ENCODE results near the gene PLSCR2. TPM values are rescaled to one million over a fixed set of nuclear protein-coding genes. Genes with fewer than 3 reads are reported as not detected.
A peak's percentile ranks its signal among the peaks of the same experiment; 100 is the strongest.

Gene PLSCR2, protein sequence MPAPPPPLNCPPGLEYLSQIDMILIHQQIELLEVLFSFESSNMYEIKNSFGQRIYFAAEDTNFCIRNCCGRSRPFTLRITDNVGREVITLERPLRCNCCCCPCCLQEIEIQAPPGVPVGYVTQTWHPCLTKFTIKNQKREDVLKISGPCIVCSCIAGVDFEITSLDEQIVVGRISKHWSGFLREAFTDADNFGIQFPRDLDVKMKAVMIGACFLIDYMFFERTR
- total RNA-seq (1 to 10 TPM; 1.0 to 1.4 TPM), polyA plus RNA-seq (not detected)
- long read RNA-seq, donor 1, partial matches to known transcripts = 0 of 1 reads
- long read RNA-seq, donor 1, other reads (novel, unspliced or antisense) = 1 of 1 reads
- long read RNA-seq, donor 2 = 0 reads

DNA sequence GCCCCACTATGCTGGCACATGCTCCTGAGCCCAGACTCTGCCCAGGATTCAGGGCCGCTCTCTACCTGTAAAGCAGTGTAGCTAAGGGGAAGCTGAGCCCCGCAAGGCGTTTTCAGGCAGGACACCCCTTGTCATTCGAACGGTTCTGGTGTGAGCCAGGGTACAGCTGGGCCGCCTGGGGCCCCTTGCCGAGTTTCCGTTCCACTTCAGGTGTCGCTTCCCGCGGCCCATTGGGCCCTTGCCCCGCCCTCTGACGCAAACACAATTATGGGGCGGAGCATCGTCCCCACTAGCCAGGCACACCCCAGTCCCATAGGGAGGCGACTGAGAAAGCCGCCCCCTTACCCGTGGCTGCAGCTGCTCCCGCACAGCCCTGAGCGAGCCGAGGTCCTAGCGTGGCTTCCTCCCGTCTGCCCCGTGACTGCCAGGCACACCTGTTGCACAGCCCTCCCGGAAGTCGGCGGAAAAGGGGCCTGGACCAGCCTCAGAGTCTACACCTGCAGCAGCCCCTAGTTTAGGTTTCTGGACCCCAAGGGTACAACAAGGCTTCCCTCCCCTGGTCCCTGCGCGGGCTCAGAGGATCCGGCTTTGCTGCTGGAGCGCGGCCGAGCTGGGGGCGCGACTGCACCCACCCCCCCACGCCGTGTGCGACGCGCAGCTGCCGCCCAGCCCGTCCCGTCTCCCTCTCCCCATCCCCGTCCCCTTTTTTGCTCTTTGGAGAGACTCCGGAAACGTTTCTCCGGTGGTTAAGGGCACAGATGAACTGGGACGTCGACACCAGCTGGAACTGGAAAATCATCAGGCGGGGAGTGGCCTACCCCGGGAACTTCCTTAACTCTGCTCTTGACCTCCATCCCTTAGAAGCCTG is at the start of gene PLSCR2:
Gene PLSCR2 (minus strand): TSS at position 412 of the 868 bp plus-strand sequence. CDS start 9,657 bp downstream, outside the sequence.
- Histone ChIP-seq H3K36me3 (ENCODE audit: control insufficient read depth in 1 of 2, insufficient read depth in 2 of 2, low read length in 1 of 2) (no peaks in the 10 kb centered on the region), H3K4me3 (ENCODE audit: low read length in 2 of 2) (peak within 1 kb of the TSS; percentile 22 to 50), H3K9me3 (ENCODE audit: control insufficient read depth, low read length) (no peaks in the 10 kb centered on the region), H3K4me1 (ENCODE audit: control insufficient read depth in 1 of 2, insufficient read depth in 2 of 2, low read length in 2 of 2) (peaks cover 0 to 3% of the 10 kb centered on the region in 2 donors), H3K27me3 (ENCODE audit: control insufficient read depth in 1 of 2, insufficient read depth in 2 of 2, low read length in 1 of 2) (no peaks in the 10 kb centered on the region), H3K27ac (ENCODE audit: low read depth in 1 of 2, low read length in 2 of 2) (peak within 1 kb of the TSS in 1 of 2 donors; percentile 7)
- intact Hi-C loops (cut with DNase I) = no loop called here
- ATAC-seq (ENCODE audit: low FRiP score) = peak; percentile 87
- peak; percentile 82 to 88 for DNase-seq
- WGBS, 2 donors = 4 to 5% methylated on average over 48 to 51 of the region's 51 CpGs

DNA sequence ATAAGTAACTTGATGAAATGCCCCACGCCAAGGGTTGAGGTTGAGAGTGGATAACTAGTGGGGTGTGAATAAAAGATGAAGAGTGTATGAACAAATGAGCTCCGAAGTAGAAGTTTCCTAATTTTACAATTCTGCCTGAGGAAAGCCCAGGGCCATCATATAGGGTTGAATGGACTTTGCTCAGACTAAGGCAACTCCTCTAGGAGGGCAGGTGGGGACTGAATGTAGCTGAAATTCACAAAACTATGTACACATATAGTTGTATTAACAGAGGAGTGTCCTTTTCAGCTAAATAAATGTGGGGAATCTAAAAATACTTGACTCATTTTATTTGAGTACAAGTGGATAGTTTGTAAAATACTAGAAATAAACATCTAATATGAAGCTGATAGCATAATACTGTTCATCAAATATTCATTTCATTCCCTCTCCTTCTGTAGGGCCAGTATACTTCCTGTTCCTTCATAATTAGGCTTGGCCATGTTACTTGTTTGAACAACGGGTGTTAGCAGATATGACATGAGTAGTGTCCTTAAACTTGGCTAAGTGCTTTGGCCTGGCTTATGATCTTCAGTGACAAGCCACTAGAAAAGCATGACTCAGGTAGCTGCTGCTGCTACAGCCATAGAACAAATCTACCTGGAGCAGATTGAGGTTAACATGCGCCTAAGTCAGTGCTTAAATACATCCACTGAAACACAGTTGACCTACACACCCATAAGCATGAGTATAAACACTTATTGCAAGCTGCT is 48.5 kb upstream of the PLSCR2 start:
- H3K4me3 ChIP-seq (ENCODE audit: low read length in 2 of 2) = no peak overlapping the region
- H3K36me3 ChIP-seq (ENCODE audit: control insufficient read depth in 1 of 2, insufficient read depth in 2 of 2, low read length in 1 of 2) = peaks cover 0 to 3% of the 10 kb centered on the region in 2 donors
- DNase-seq (no peak), ATAC-seq (ENCODE audit: low FRiP score) (no peak)
- intact Hi-C loops (cut with DNase I) = no loop called here
- no peaks in the 10 kb centered on the region for H3K9me3 ChIP-seq (ENCODE audit: control insufficient read depth, low read length)
- WGBS, 2 donors = 87 to 90% methylated on average over 4 of the region's 4 CpGs
- no peaks in the 10 kb centered on the region for H3K27me3 ChIP-seq (ENCODE audit: control insufficient read depth in 1 of 2, insufficient read depth in 2 of 2, low read length in 1 of 2)
- peaks cover 0 to 3% of the 10 kb centered on the region in 2 donors for H3K4me1 ChIP-seq (ENCODE audit: control insufficient read depth in 1 of 2, insufficient read depth in 2 of 2, low read length in 2 of 2)
- H3K27ac ChIP-seq (ENCODE audit: low read depth in 1 of 2, low read length in 2 of 2) = no peak overlapping the region

DNA sequence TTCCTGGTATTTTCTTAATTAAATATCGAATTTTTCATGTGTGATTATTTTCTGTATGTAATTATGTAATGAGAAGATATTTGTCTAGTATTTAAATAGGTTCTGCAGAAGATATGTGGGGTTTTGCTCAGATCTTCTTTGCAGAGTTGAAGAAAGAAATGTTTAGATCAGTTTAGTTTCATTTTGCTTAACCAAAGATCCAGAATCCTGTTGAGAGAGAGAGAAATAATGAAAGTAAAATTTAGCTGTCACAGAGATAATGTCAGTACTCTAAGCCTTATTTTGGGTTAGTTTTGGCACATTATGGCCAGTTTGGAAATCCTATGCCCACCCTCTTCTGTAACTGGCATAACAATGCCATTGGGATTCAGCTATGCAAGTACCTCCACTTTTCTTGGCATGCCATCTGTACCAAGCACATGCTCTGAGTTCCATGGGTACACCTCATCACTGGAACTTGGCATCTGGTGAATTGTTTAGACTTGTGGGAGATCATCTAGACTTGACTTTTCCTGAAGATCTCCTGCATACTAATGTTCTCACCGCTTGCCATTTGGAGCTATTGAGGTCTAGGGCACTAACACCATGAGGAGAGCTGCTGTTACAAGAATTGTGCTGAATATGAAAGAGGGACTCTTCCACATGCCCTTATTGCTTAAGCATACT is 44.2 kb upstream of the PLSCR2 start:
- no peak for ATAC-seq (ENCODE audit: low FRiP score)
- no peak overlapping the region for H3K4me3 ChIP-seq (ENCODE audit: low read length in 2 of 2)

DNA sequence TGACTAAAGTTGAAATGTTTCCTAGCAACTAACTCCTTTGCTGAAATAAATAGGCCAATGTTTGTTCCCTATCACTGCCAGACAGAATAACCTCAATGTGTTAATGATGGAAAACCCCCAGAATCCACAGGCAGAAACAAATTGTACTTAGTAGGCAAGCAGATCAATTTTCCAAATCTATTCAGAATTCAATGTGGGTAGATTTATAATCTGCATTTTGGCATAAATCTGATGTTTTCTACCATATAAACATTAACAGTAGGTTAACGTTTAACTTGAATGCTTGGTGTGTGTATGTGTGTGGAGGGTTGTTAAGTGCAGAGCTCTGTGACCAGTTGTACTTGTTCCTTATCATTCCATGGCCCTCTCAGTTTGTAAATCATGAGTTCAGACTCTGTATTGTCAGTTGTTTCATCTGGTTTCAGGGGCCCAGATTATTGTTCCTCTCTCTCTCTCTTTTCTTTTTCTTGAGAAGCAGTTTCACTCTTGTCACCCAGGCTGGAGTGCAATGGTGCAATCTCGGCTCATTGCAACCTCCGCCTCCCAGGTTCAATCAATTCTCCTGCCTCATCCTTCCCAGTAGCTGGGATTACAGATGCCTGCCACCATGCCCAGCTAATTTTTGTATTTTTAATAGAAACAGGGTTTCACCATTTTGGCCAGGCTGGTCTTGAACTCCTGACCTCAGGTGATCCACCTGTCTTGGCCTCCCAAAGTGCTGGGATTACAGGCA is 42.2 kb upstream of the PLSCR2 start:
- Histone ChIP-seq H3K27ac (ENCODE audit: low read depth in 1 of 2, low read length in 2 of 2) (no peak overlapping the region), H3K27me3 (ENCODE audit: control insufficient read depth in 1 of 2, insufficient read depth in 2 of 2, low read length in 1 of 2) (no peaks in the 10 kb centered on the region), H3K4me3 (ENCODE audit: low read length in 2 of 2) (no peak overlapping the region), H3K36me3 (ENCODE audit: control insufficient read depth in 1 of 2, insufficient read depth in 2 of 2, low read length in 1 of 2) (peaks cover 0 to 1% of the 10 kb centered on the region in 2 donors), H3K4me1 (ENCODE audit: control insufficient read depth in 1 of 2, insufficient read depth in 2 of 2, low read length in 2 of 2) (peaks cover 0 to 3% of the 10 kb centered on the region in 2 donors), H3K9me3 (ENCODE audit: control insufficient read depth, low read length) (no peaks in the 10 kb centered on the region)
- DNase-seq = no peak
- no peak for ATAC-seq (ENCODE audit: low FRiP score)
- WGBS, 2 donors = 83% methylated on average over 3 of the region's 3 CpGs
- intact Hi-C loops (cut with DNase I) = no loop called here

More for the DNA sequence above, 44.2 kb upstream of the PLSCR2 start:
- Histone ChIP-seq H3K36me3 (ENCODE audit: control insufficient read depth in 1 of 2, insufficient read depth in 2 of 2, low read length in 1 of 2) (peaks cover 0 to 1% of the 10 kb centered on the region in 2 donors), H3K27ac (ENCODE audit: low read depth in 1 of 2, low read length in 2 of 2) (peak overlapping the region in 1 of 2 donors; percentile 33), H3K9me3 (ENCODE audit: control insufficient read depth, low read length) (no peaks in the 10 kb centered on the region), H3K4me1 (ENCODE audit: control insufficient read depth in 1 of 2, insufficient read depth in 2 of 2, low read length in 2 of 2) (peaks cover 0 to 3% of the 10 kb centered on the region in 2 donors), H3K27me3 (ENCODE audit: control insufficient read depth in 1 of 2, insufficient read depth in 2 of 2, low read length in 1 of 2) (no peaks in the 10 kb centered on the region)
- DNase-seq = no peak
- 85 to 94% methylated on average over 2 of the region's 2 CpGs for WGBS, 2 donors
- intact Hi-C loops (cut with DNase I) = no loop called here

DNA sequence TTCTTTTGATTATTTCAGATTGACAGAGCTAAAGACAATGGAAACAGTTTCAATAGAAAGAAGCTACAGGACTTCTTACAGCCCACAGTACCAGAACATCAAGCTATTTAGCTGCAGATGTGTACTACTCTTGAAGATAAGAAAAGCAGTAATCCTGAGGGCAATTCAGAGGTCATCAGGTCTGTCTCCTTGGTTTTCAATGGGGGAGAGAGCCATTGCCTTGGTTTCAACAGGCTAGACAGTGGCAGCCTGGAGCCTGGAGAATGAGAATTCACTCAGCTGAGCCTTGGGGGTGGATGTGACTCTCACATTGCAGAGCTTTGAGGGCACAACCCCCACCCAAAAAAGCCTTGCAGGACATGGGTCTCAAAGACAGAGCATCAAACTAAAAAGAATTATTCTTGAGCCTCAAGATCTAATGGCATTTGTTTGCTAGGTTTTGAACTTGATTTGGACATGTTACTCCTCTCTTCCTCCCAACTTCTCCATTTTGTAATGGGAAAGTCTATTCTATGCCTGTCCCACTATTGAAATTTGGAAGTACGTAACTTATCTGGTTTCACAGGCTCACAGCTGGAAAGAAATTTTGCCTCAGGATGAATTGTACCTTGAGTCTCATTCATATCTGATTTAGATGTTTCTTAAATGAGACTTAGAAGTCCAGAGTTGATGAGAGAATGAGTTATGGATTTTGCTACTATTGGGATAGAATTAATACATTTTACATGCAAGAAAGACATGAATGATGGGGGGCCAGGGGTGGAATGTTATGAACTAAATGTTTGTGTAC is 38.2 kb upstream of the PLSCR2 start:
- Histone ChIP-seq H3K9me3 (ENCODE audit: control insufficient read depth, low read length) (no peaks in the 10 kb centered on the region), H3K27me3 (ENCODE audit: control insufficient read depth in 1 of 2, insufficient read depth in 2 of 2, low read length in 1 of 2) (no peaks in the 10 kb centered on the region), H3K36me3 (ENCODE audit: control insufficient read depth in 1 of 2, insufficient read depth in 2 of 2, low read length in 1 of 2) (no peaks in the 10 kb centered on the region), H3K4me3 (ENCODE audit: low read length in 2 of 2) (no peak overlapping the region), H3K27ac (ENCODE audit: low read depth in 1 of 2, low read length in 2 of 2) (no peak overlapping the region), H3K4me1 (ENCODE audit: control insufficient read depth in 1 of 2, insufficient read depth in 2 of 2, low read length in 2 of 2) (no peaks in the 10 kb centered on the region)
- ATAC-seq (ENCODE audit: low FRiP score) = no peak
- WGBS, 2 donors = 92% methylated on average over 1 of the region's 1 CpG
- no peak for DNase-seq
- intact Hi-C loops (cut with DNase I) = no loop called here

DNA sequence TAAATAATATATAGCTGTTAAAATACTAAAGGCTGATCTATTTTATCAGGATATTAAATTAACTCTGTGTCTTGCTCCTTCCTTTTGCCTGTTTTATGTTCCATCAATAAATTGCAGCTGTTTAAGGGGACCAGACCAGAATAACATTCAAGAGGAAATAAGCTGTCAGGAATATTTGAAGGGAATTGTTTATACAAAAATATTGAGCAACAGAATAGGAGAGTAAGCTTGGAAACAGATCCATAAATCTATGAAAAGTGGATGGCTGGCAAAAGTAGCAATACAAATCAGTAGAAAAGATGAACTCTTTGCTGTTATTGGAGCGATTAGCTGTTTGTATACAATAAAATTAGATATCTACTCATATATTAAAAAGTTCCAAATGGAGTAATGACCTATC is 36.2 kb upstream of the PLSCR2 start:
- Histone ChIP-seq H3K9me3 (ENCODE audit: control insufficient read depth, low read length) (no peaks in the 10 kb centered on the region), H3K27me3 (ENCODE audit: control insufficient read depth in 1 of 2, insufficient read depth in 2 of 2, low read length in 1 of 2) (no peaks in the 10 kb centered on the region), H3K27ac (ENCODE audit: low read depth in 1 of 2, low read length in 2 of 2) (no peak overlapping the region), H3K36me3 (ENCODE audit: control insufficient read depth in 1 of 2, insufficient read depth in 2 of 2, low read length in 1 of 2) (no peaks in the 10 kb centered on the region), H3K4me1 (ENCODE audit: control insufficient read depth in 1 of 2, insufficient read depth in 2 of 2, low read length in 2 of 2) (no peaks in the 10 kb centered on the region), H3K4me3 (ENCODE audit: low read length in 2 of 2) (no peak overlapping the region)
- intact Hi-C loops (cut with DNase I) = no loop called here
- DNase-seq (no peak), ATAC-seq (ENCODE audit: low FRiP score) (no peak)
- 74 to 78% methylated on average over 1 of the region's 1 CpG for whole genome bisulfite sequencing, 2 donors

DNA sequence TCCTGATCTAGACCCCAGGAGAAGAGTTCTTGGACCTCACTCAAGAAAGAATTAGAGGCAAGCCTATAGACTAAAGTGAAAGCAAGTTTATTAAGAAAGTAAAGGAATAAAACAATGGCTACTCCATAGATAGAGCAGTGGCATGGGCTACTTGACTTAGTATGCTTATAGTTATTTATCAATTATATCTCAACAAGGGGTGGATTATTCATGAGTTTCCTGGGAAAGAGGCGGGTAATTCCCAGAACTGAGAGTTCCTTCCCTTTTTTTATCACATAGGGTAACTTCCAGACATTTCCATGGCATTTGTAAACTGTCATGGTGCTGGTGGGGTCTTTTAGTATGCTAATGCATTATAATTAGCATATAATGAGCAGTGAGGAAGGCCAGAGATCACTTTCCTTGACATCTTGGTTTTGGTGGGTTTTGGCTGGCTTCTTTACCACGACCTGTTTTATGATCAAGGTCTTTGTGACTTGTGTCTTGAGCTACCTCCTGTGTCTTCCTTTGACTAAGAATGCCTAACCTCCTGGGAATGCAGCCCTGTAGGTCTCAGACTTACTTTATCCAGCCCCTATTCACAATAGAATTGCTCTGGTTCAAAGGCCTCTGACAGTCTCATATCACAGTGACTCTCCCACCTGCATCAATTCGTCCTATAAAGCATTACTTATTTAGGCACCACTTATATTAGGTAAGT is 35.3 kb upstream of the PLSCR2 start:
- no peaks in the 10 kb centered on the region for H3K9me3 ChIP-seq (ENCODE audit: control insufficient read depth, low read length)
- H3K4me1 ChIP-seq (ENCODE audit: control insufficient read depth in 1 of 2, insufficient read depth in 2 of 2, low read length in 2 of 2) = no peaks in the 10 kb centered on the region
- DNase-seq (no peak), ATAC-seq (ENCODE audit: low FRiP score) (no peak)
- 70 to 74% methylated on average over 3 of the region's 3 CpGs for WGBS, 2 donors
- intact Hi-C loops (cut with DNase I) = no loop called here
- no peak overlapping the region for H3K27ac ChIP-seq (ENCODE audit: low read depth in 1 of 2, low read length in 2 of 2)
- no peaks in the 10 kb centered on the region for H3K27me3 ChIP-seq (ENCODE audit: control insufficient read depth in 1 of 2, insufficient read depth in 2 of 2, low read length in 1 of 2)
- H3K4me3 ChIP-seq (ENCODE audit: low read length in 2 of 2) = no peak overlapping the region
- H3K36me3 ChIP-seq (ENCODE audit: control insufficient read depth in 1 of 2, insufficient read depth in 2 of 2, low read length in 1 of 2) = no peaks in the 10 kb centered on the region
